HepG2 (cell line): Measurements from ENCODE around the gene ARHGEF12. TPM values are rescaled to one million over a fixed set of nuclear protein-coding genes. Genes with fewer than 3 reads are reported as not detected.

Source experiments
- ARNT2 ChIP-seq: sonication (generic); formaldehyde crosslinking; IDR thresholded peaks from 2 replicates; pipeline ENCODE4 v1.8.0; 2022; ENCODE audit warnings: mild to moderate bottlenecking, low read depth, missing genetic modification reagents, moderate library complexity
- ARNTL ChIP-seq: sonication (generic); formaldehyde crosslinking; IDR thresholded peaks from 2 replicates; pipeline ENCODE4 v1.4.0; 2020; ENCODE audit warnings: mild to moderate bottlenecking, missing genetic modification reagents
- CEBPB ChIP-seq: IDR thresholded peaks from 2 replicates; pipeline ENCODE4 v1.6.1; 2011; ENCODE audit warnings: low read depth, low read length, improper control_type of control experiment, borderline replicate concordance
- FOXA3 ChIP-seq: IDR thresholded peaks from 2 replicates; pipeline ENCODE4 v1.6.1; 2016; ENCODE audit warnings: missing genetic modification reagents, missing compliant biosample characterization
- FOXM1 ChIP-seq: sonication (generic); formaldehyde crosslinking; IDR thresholded peaks from 2 replicates; pipeline ENCODE4 v1.5.0; 2020; ENCODE audit warnings: missing genetic modification reagents
- GABPA ChIP-seq, 2 experiments: IDR thresholded peaks; 2 replicates each; pipeline ENCODE4 v1.6.1; 2011 to 2016; ENCODE audit warnings: low read depth in 2 of 2, low read length in 1 of 2, missing biosample characterization in 1 of 2, missing genetic modification characterization in 1 of 2
- ISL2 ChIP-seq: sonication (generic); formaldehyde crosslinking; IDR thresholded peaks from 2 replicates; pipeline ENCODE4 v1.5.0; 2020; ENCODE audit warnings: missing genetic modification reagents
- KDM4B ChIP-seq: sonication (generic); formaldehyde crosslinking; IDR thresholded peaks from 2 replicates; pipeline ENCODE4 v1.4.0; 2020; ENCODE audit warnings: missing genetic modification reagents
- RFX5 ChIP-seq: IDR thresholded peaks from 2 replicates; pipeline ENCODE4 v1.6.1; 2011; ENCODE audit warnings: low read depth, low read length, improper control_type of control experiment
- ZEB1 ChIP-seq: IDR thresholded peaks from 2 replicates; pipeline ENCODE4 v1.6.1; 2012; ENCODE audit warnings: mild to moderate bottlenecking, low read depth, inconsistent platforms; ENCODE audit not compliant: insufficient replicate concordance
- ZFP1 ChIP-seq: IDR thresholded peaks from 2 replicates; pipeline ENCODE4 v1.6.1; 2016
- ZNF180 ChIP-seq: sonication (generic); formaldehyde crosslinking; IDR thresholded peaks from 2 replicates; pipeline ENCODE4 v1.4.0; 2020; ENCODE audit warnings: low read depth, missing genetic modification reagents, borderline replicate concordance
- ZNF333 ChIP-seq: sonication (generic); formaldehyde crosslinking; IDR thresholded peaks from 2 replicates; pipeline ENCODE4 v1.4.0; 2020; ENCODE audit warnings: mild to moderate bottlenecking, missing genetic modification reagents, borderline replicate concordance
- ZNF484 ChIP-seq: sonication (generic); formaldehyde crosslinking; IDR thresholded peaks from 2 replicates; pipeline ENCODE4 v1.5.1; 2020; ENCODE audit warnings: mild to moderate bottlenecking, low read depth, missing genetic modification reagents, borderline replicate concordance
- polyA plus RNA-seq, 8 experiments: library from polyadenylated mRNA; depleted of rRNA in 3 of 8; stranded (reverse) in 7 of 8; unstranded in 1 of 8; fragments of >200 nt; fragmentation: Illumina TruSeq in 4 of 8; extraction: Trizol in 4 of 8; gene quantifications; 2 replicates each; pipeline versions ENCODE4 v1.2.1 to v1.2.3, GENCODE V29; 2011 to 2016; ENCODE audit warnings: low read depth in 4 of 8, missing spikeins in 1 of 8, mixed read lengths in 1 of 8; ENCODE audit not compliant: insufficient read depth in 1 of 8
- total RNA-seq, 5 experiments: library from RNA; depleted of rRNA; stranded (reverse); fragments of >200 nt; fragmentation: Illumina TruSeq; extraction: Trizol; gene quantifications; 2 replicates each; pipeline ENCODE4 v1.2.3, GENCODE V29; 2016; ENCODE audit warnings: low read depth in 1 of 5
- TF ChIP-seq, protein P1 (sequence below): sonication (generic); formaldehyde crosslinking; IDR thresholded peaks from 2 replicates; pipeline ENCODE4 v1.4.0; 2020; ENCODE audit warnings: missing genetic modification reagents
- TF ChIP-seq, protein P2 (sequence below): conservative IDR thresholded peaks from 2 replicates; pipeline ENCODE4 v1.6.1; 2018; ENCODE audit warnings: missing genetic modification reagents

Gene ARHGEF12
- total and polyA plus RNA-seq, 2 of the 13 experiments (the other 11 are each of a cell fraction or from before 2014, with no cell fraction given), result 17.9 to 54.4 TPM

DNA sequence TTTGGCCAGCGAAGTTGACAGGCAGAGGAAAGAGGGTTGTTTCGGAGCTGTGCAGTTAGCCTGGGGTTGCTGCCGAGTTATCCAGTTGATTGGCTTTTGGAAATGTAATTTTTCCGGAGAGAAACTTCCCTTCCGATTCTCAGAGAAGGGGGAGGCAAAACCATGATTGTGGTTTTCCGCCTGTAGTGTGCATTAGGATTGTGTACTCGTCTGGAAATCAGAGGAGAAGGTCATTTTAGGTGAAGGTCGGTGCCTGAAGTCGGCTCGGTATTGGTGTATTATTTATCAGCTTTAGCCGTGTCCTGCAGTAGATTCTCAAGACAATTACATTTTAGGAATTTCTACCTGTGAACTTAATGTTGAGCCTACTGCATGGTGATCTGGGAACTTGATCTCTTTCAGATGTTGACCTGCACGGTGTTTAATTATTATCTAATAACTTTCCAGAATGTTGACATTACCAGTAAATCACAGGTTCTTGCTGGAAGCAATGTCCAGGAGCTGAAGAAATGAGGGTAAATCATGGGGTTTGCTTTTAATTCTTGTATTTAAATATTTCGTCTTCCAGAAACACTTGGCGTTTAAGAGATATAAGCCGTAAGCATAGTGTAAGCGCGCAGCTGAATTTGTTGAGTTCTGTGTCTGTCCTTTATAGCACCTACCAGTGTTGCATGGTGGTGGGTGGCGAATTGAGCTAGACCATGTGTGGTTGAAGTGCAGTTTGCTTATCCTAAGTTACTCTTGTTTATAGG is 1.3 kb downstream of the ARHGEF12 start (continued):
- TF ChIP-seq FOXA3 (CRISPR knock-in tag) (0 out of 2 replicates have a peak, but pooled peaks have one; percentile 5), CEBPB (no peak), ZFP1 (CRISPR knock-in tag) (no peak), ZNF484 (no peak), GABPA (IDR thresholded peaks at IDR 0.05; ENCODE audit: low read depth, low read length) (no peak), GABPA (CRISPR knock-in tag; IDR thresholded peaks at IDR 0.05; ENCODE audit: low read depth) (peak; percentile 35; the same call in 1 of the 2 replicates), ZNF180 (CRISPR knock-in tag) (no peak), ZNF333 (CRISPR knock-in tag) (no peak), ARNTL (CRISPR knock-in tag) (0 out of 2 replicates have a peak, but pooled peaks have one; percentile 10), FOXM1 (CRISPR knock-in tag) (no peak), RFX5 (no peak), ISL2 (CRISPR knock-in tag) (peak; percentile 30; the same call in 1 of the 2 replicates), KDM4B (CRISPR knock-in tag) (no peak), ZEB1 (no peak), ARNT2 (CRISPR knock-in tag) (no peak)
- TF ChIP-seq, protein P1, sequence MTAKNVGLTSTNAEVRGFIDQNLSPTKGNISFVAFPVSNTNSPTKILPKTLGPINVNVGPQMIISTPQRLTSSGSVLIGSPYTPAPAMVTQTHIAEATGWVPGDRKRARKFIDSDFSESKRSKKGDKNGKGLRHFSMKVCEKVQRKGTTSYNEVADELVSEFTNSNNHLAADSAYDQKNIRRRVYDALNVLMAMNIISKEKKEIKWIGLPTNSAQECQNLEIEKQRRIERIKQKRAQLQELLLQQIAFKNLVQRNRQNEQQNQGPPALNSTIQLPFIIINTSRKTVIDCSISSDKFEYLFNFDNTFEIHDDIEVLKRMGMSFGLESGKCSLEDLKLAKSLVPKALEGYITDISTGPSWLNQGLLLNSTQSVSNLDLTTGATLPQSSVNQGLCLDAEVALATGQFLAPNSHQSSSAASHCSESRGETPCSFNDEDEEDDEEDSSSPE (CRISPR knock-in tag), result no peak
- TF ChIP-seq, protein P2, sequence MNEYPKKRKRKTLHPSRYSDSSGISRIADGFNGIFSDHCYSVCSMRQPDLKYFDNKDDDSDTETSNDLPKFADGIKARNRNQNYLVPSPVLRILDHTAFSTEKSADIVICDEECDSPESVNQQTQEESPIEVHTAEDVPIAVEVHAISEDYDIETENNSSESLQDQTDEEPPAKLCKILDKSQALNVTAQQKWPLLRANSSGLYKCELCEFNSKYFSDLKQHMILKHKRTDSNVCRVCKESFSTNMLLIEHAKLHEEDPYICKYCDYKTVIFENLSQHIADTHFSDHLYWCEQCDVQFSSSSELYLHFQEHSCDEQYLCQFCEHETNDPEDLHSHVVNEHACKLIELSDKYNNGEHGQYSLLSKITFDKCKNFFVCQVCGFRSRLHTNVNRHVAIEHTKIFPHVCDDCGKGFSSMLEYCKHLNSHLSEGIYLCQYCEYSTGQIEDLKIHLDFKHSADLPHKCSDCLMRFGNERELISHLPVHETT (CRISPR knock-in tag), result no peak
